Bronchial epithelial cell (primary cell): ENCODE results near the gene FYN. TPM values are rescaled to one million over a fixed set of nuclear protein-coding genes. Genes with fewer than 3 reads are reported as not detected.

Source experiments
- DNase-seq: peaks from one replicate; pipeline ENCODE4 v3.0.0-alpha.2; 2010; ENCODE audit warnings: low read depth
- FAIRE-seq: peaks from 2 replicates; lab custom pipeline; 2011; peaks lifted over from hg19 to GRCh38; lab: Jason Lieb, UNC
- H3K27me3 ChIP-seq: 2 replicates; pipeline ENCODE4 v1.5.1; 2011; ENCODE audit warnings: low read length; ENCODE audit not compliant: control insufficient read depth, insufficient read depth
- H3K36me3 ChIP-seq: 2 replicates; pipeline ENCODE4 v1.5.1; 2011; ENCODE audit warnings: low read length; ENCODE audit not compliant: control insufficient read depth, insufficient read depth
- H3K4me3 ChIP-seq: 2 replicates; pipeline ENCODE4 v1.5.1; 2011; ENCODE audit warnings: mild to moderate bottlenecking, low read depth, low read length, control low read depth
- total RNA-seq: library from RNA; depleted of rRNA; stranded (reverse); fragments of >200 nt; gene quantifications from 2 replicates; pipeline ENCODE4 v1.2.1, GENCODE V29; 2014
- TF ChIP-seq, protein P1 (sequence below): IDR thresholded peaks from 2 replicates; pipeline ENCODE4 v1.5.1; 2011; ENCODE audit warnings: mild to moderate bottlenecking, moderate library complexity, low read length, control low read depth, inconsistent platforms; ENCODE audit not compliant: insufficient read depth, severe bottlenecking

Gene FYN
- total RNA-seq, 1 donor from 2014 or later: 38.7 TPM

DNA sequence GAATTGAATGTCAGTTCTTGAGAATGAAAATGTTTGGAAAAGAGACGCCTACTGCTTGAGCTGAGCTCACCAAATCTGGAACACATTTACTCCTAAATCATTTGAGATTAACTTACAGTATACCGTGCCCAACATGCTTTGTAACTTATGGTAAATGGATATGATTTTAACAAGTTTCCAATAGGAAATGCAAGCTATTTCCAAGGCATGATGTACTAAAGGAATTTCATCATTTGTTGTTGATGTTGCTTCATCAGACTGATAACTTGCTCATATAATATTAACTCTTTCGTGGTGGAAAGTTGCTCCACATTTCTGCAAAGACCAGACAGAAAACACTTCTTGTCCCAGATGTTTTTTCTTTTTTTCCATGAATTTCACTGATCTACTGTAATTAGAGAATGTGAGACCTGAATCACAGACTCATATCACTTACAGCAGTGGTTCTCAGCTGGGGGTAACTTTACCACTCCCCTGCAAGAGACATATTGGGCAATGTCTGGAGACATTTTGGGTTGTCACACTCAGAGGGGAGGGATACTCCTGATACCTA lies 151.0 kb downstream of the FYN start:
- Histone ChIP-seq H3K36me3 (no peaks in the 10 kb centered on the region), H3K4me3 (no peak overlapping the region), H3K27me3 (no peaks in the 10 kb centered on the region)
- FAIRE-seq: no peak
- TF ChIP-seq, protein P1, sequence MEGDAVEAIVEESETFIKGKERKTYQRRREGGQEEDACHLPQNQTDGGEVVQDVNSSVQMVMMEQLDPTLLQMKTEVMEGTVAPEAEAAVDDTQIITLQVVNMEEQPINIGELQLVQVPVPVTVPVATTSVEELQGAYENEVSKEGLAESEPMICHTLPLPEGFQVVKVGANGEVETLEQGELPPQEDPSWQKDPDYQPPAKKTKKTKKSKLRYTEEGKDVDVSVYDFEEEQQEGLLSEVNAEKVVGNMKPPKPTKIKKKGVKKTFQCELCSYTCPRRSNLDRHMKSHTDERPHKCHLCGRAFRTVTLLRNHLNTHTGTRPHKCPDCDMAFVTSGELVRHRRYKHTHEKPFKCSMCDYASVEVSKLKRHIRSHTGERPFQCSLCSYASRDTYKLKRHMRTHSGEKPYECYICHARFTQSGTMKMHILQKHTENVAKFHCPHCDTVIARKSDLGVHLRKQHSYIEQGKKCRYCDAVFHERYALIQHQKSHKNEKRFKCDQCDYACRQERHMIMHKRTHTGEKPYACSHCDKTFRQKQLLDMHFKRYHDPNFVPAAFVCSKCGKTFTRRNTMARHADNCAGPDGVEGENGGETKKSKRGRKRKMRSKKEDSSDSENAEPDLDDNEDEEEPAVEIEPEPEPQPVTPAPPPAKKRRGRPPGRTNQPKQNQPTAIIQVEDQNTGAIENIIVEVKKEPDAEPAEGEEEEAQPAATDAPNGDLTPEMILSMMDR: no peak
- peak; percentile 43 for DNase-seq

DNA sequence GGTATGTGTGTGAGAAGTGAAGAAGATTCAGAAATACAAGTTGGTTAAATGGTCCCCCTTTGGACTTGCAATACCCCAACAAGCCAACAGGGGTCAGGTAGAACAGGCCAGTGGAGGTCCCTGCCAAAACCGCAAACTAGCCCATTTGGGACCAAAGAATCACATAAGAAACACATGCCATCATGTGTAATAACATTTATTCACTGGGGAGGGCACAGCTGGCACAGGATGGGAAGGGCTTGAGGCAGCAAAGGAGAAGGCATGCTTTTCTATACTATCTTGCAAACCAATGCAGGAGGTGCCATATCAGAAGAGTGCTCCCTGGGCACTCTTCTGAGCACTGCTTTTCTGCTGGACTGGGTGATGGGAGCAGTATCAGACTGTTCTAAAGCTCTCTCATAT lies 151.5 kb downstream of the FYN start:
- Histone ChIP-seq H3K4me3 (no peak overlapping the region), H3K36me3 (no peaks in the 10 kb centered on the region), H3K27me3 (no peaks in the 10 kb centered on the region)
- peak; percentile 26 for DNase-seq
- TF ChIP-seq, protein P1: peak; percentile 57
- FAIRE-seq: no peak

DNA sequence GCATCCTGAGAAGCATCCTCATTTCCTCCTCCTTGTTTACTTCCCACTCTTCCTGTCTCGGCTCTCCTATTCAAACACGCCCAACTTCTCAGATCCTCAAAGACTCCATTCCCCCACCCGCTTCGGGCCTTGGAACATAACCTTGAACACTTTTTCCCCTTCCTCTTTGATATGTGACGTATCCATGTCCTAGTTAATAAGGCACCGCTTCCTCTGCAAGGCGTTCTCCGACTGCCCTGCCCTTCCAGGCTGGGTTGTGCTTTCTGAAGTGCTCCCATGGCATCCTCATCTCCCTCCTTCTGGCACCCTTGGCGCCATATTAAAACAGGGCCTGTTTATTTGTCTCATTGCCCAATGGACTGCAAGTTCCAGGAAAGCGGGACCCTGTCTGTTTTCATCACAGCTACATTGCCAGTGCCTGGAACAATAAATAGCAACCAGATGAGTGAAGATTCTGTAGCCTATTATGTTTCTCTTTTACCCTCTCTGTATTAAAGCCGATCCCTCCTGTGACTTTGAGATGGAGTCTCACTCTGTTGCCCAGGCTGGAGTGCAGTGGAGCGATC lies 152.2 kb downstream of the FYN start:
- TF ChIP-seq, protein P1: no peak
- no peaks in the 10 kb centered on the region for H3K36me3 ChIP-seq
- no peak for DNase-seq
- no peak overlapping the region for H3K4me3 ChIP-seq
- no peak for FAIRE-seq
- no peaks in the 10 kb centered on the region for H3K27me3 ChIP-seq

DNA sequence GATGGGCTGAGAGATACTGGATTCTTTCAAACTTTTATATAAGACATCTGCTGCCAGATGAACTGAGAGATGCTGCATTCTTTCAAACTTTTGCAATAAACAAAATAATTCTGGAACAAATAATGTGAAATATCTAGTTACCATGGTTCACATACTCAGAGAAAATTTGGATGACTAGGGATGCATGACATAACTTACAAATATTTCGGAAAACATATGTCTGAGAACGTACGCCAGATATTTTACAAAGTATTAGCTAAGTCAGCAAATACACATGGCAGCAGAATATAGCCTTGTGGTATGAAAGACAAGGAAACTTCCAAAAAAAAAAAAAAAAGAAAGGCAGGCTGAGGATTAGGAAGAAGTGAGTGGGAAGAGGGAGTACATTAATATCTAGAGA lies 154.3 kb downstream of the FYN start:
- no peaks in the 10 kb centered on the region for H3K36me3 ChIP-seq
- DNase-seq (no peak), FAIRE-seq (no peak)
- TF ChIP-seq, protein P1: no peak
- H3K27me3 ChIP-seq: no peaks in the 10 kb centered on the region
- H3K4me3 ChIP-seq: no peak overlapping the region

DNA sequence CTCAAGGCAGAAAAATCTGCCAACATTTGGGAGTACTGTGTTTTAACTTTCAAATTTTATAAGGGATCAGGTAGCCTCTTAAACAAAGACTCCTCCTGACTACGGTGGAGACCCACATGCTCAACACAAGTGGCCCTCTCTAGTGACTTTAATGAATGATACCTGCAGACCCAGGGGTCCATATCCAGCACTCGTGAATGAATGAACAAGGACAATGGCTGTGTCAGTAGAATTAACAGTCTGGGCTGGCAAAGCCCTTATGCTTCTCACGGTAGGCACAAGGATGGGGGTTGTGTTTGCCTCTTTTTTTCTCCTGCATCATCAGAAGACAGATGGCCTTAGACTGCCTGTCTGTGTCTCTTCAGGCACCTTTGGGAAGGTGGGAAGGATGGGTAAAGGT lies 154.9 kb downstream of the FYN start:
- no peak overlapping the region for H3K4me3 ChIP-seq
- no peak for FAIRE-seq
- no peak for DNase-seq
- TF ChIP-seq, protein P1: no peak
- no peaks in the 10 kb centered on the region for H3K36me3 ChIP-seq
- H3K27me3 ChIP-seq: no peaks in the 10 kb centered on the region

DNA sequence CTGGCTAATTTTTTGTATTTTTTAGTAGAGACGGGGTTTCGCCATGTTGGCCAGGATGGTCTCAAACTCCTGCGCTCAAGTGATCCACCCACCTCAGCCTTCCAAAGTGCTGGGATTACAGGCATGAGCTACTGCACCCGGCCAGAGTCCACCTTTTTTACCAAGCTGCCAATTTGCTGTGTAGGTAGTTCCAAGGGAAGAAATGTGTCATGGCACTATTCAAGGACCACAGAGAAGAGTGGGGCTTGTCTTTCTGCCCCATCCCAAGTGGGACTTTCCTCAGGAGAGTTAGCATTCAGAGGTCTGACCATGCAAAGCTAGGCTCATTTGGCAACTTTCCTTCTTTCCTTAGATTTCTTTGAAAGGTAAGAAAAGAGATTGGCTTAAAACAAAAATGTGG lies 155.6 kb downstream of the FYN start:
- FAIRE-seq: no peak
- no peaks in the 10 kb centered on the region for H3K27me3 ChIP-seq
- TF ChIP-seq, protein P1: no peak
- H3K4me3 ChIP-seq: no peak overlapping the region
- no peaks in the 10 kb centered on the region for H3K36me3 ChIP-seq
- DNase-seq: no peak
